CD4-positive, CD25-positive, alpha-beta regulatory T cell (primary cell): Measurements from ENCODE around the gene CELA1. TPM values are rescaled to one million over a fixed set of nuclear protein-coding genes. Genes with fewer than 3 reads are reported as not detected.

Source experiments
- ATAC-seq, 2 donors: fragments of 150-1000 bp; cut with Tn5 transposase; one replicate each; pipeline ENCODE4 v1.10.0; 2021; ENCODE audit warnings: low read depth in 2 of 2, moderate number of reproducible peaks in 2 of 2, moderate library complexity in 1 of 2
- DNase-seq, 3 donors: peaks; one replicate each; pipeline versions ENCODE4 v3.0.0 to v3.0.0-alpha.2; 2012 to 2022; ENCODE audit warnings: mixed read lengths in 1 of 3
- H3K27ac ChIP-seq: one replicate; pipeline ENCODE4 v1.7.0; 2013; ENCODE audit warnings: mild to moderate bottlenecking, low read length; ENCODE audit not compliant: insufficient read depth, poor library complexity, severe bottlenecking
- H3K27me3 ChIP-seq: one replicate; pipeline ENCODE4 v1.7.0; 2013; ENCODE audit warnings: low read length; ENCODE audit not compliant: control insufficient read depth, insufficient read depth
- H3K36me3 ChIP-seq: one replicate; pipeline ENCODE4 v1.7.0; 2013; ENCODE audit warnings: mild to moderate bottlenecking, low read length, moderate library complexity; ENCODE audit not compliant: control insufficient read depth, insufficient read depth
- H3K4me1 ChIP-seq: 2 replicates; pipeline ENCODE4 v1.7.0; 2013; ENCODE audit warnings: mild to moderate bottlenecking, low read length; ENCODE audit not compliant: insufficient read depth, control insufficient read depth, poor library complexity, severe bottlenecking
- H3K4me3 ChIP-seq: one replicate; pipeline ENCODE4 v1.7.0; 2013; ENCODE audit warnings: low read depth, mild to moderate bottlenecking, low read length, moderate library complexity
- H3K9me3 ChIP-seq, 2 experiments: 1 replicate in 1 of 2; 2 replicates in 1 of 2; pipeline ENCODE4 v1.7.0; 2013; ENCODE audit warnings: low read length in 2 of 2, mild to moderate bottlenecking in 1 of 2, moderate library complexity in 1 of 2; ENCODE audit not compliant: control insufficient read depth in 2 of 2
- H3K27ac Mint-ChIP-seq, 3 donors: one replicate each; pipeline ENCODE4 v1.8.0; 2020 to 2022; ENCODE audit warnings: mild to moderate bottlenecking in 3 of 3, mixed read lengths in 3 of 3, moderate library complexity in 2 of 3
- H3K27me3 Mint-ChIP-seq: one replicate; pipeline ENCODE4 v1.8.0; 2022; ENCODE audit warnings: mild to moderate bottlenecking, mixed read lengths
- H3K36me3 Mint-ChIP-seq: one replicate; pipeline ENCODE4 v1.8.0; 2020; ENCODE audit warnings: mixed read lengths
- H3K4me1 Mint-ChIP-seq, 4 donors: one replicate each; pipeline ENCODE4 v1.8.0; 2020 to 2022; ENCODE audit warnings: mixed read lengths in 4 of 4, mild to moderate bottlenecking in 1 of 4
- H3K4me3 Mint-ChIP-seq, 4 donors: one replicate each; pipeline ENCODE4 v1.8.0; 2020 to 2022; ENCODE audit warnings: mild to moderate bottlenecking in 4 of 4, mixed read lengths in 4 of 4, moderate library complexity in 3 of 4
- H3K9me3 Mint-ChIP-seq, 7 donors: one replicate each; pipeline ENCODE4 v1.8.0; 2020 to 2022; ENCODE audit warnings: mixed read lengths in 7 of 7, mild to moderate bottlenecking in 3 of 7, moderate library complexity in 2 of 7
- polyA plus RNA-seq, 4 donors: library from polyadenylated mRNA; unstranded; fragments of 300-500 nt; fragmentation: Illumina TruSeq; gene quantifications; one replicate each; pipeline ENCODE4 v1.2.3, GENCODE V29; 2021
- total RNA-seq: library from RNA; stranded (reverse); gene quantifications from one replicate; pipeline ENCODE4 v1.2.3, GENCODE V29; 2022

Gene CELA1
- total and polyA plus RNA-seq, 5 donors from 2014 or later: 0.25 to 2.0 (median 1.4) TPM; not detected in 1

- no peak for ATAC-seq
- no peaks in the 10 kb centered on the region for H3K27me3 Mint-ChIP-seq
- peaks cover 54% of the 10 kb centered on the region for H3K4me1 ChIP-seq
Measured at GRCh38 chr12:51390457-51390856, 44.0 kb upstream of the CELA1 start.

DNA sequence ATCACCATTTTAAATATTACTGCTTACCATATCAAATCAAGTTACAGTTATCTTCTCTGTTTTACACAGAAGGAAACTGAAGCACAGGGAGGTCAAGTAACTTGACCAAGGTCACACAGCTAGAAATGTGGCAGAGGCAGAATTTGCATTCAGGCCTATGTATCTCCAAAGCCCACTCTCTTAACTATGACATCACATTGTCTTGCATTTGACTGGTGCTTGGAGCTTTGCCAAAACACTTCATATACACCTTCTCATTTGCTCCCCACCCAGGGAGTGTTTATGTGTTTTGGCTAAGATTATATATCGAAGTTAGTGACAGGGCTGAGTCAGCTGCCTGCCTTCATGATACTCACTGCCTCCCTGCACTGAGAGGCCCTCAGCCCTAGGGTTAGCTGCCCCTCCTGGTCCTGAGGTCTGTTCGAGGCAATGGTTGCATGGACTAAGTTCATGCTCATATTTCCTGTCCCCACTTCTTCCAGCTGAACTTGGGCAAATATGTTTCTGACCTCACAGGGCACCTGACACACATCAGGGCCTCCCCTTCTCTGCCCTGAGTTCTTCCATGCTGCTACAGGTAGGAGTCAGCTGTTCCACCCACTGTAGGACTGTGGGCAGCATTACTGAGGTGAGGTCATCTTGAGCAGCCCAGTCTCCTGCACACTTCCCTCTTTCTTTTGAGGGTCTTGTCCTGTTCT is 43.0 kb upstream of the CELA1 start:
- DNase-seq: peak in 2 of 3 donors; percentile 18 to 31
- peak overlapping the region in 2 of 4 donors; percentile 66 to 96 for H3K4me3 Mint-ChIP-seq

More at GRCh38 chr12:51390457-51390856, 44.0 kb upstream of the CELA1 start:
- Mint-ChIP-seq H3K27ac (peak overlapping the region; percentile 87 to 91 (median 91)), H3K4me1 (peaks cover 13 to 82% (median 57%) of the 10 kb centered on the region in 4 donors), H3K4me3 (peak overlapping the region; percentile 91 to 96 (median 93)), H3K9me3 (no peaks in the 10 kb centered on the region), H3K36me3 (no peaks in the 10 kb centered on the region)
- no peak for DNase-seq
- H3K27me3 ChIP-seq: no peaks in the 10 kb centered on the region
- no peak overlapping the region for H3K27ac ChIP-seq
- H3K9me3 ChIP-seq: no peaks in the 10 kb centered on the region
- peak overlapping the region; percentile 22 for H3K4me3 ChIP-seq
- H3K36me3 ChIP-seq: no peaks in the 10 kb centered on the region

DNA sequence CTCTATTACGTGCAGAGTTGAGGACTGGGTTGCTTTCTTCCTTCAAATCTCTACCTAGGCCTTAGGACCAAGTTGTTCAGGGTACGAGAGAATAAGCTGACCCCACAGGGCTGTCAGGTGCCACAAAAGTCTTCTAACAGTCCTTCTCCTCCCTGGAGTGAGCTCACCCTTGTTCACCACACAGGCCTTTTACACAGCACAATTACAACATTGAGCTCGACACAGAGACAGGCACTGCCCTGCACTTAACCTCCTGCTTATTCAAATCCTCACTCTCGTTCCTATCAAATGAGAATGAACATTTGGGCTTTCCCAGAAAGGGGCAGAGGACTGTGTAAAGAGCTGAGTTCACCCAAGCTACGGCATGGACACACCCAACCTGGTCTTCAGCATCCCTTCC is 42.4 kb upstream of the CELA1 start:
- DNase-seq (no peak), ATAC-seq (no peak)
- Histone ChIP-seq H3K4me3 (no peak overlapping the region), H3K27me3 (no peaks in the 10 kb centered on the region), H3K9me3 (no peaks in the 10 kb centered on the region), H3K27ac (no peak overlapping the region), H3K4me1 (peaks cover 38% of the 10 kb centered on the region), H3K36me3 (no peaks in the 10 kb centered on the region)
- Mint-ChIP-seq H3K9me3 (no peaks in the 10 kb centered on the region), H3K27me3 (no peaks in the 10 kb centered on the region), H3K27ac (peak overlapping the region in 2 of 3 donors; percentile 75 to 84), H3K36me3 (no peaks in the 10 kb centered on the region), H3K4me1 (peaks cover 10 to 73% (median 48%) of the 10 kb centered on the region in 4 donors), H3K4me3 (peak overlapping the region in 1 of 4 donors; percentile 96)

More for the DNA sequence above, 43.0 kb upstream of the CELA1 start:
- peak in 1 of 2 donors; percentile 24 for ATAC-seq
- no peaks in the 10 kb centered on the region for H3K36me3 Mint-ChIP-seq
- Histone ChIP-seq H3K9me3 (no peaks in the 10 kb centered on the region), H3K4me3 (no peak overlapping the region), H3K27me3 (no peaks in the 10 kb centered on the region), H3K27ac (peak overlapping the region; percentile 19), H3K36me3 (no peaks in the 10 kb centered on the region), H3K4me1 (peaks cover 44% of the 10 kb centered on the region)
- H3K4me1 Mint-ChIP-seq: peaks cover 10 to 75% (median 49%) of the 10 kb centered on the region in 4 donors
- no peaks in the 10 kb centered on the region for H3K9me3 Mint-ChIP-seq
- H3K27me3 Mint-ChIP-seq: no peaks in the 10 kb centered on the region
- H3K27ac Mint-ChIP-seq: peak overlapping the region; percentile 75 to 85 (median 84)

DNA sequence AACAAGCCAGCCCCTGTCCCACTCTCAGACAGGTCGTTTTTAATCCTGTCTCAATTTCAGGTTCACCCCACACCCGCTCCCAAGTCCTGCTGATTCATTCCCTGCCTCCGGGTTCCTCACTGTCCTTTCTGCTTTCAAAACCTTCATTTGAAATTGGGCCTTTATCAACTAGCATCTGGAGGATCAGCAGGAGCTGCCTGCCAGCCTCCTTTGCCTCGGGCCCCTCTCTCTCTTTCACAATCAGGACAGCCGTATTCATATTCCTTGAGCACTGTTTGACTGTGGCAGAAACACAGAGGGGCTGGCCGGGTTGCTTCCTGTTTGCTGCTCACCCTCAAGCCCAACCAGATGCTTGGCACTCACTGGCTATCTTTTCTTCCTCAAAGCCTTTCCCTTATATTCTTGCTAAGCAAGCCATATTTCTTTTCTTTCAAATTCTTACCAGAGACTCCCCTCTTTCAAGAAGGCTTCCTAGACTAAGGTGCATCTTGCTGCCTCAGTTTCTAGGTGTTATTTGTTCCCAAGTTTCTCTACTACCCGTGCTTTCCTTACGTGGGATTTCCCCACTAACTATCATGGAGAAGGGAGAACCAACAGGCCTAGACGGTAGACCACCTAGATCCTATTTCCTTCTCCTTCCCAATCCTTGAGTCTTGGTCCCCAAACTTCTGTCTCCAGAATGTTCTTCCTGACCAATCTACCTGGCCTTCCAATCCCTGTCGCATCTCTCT is 41.8 kb upstream of the CELA1 start:
- no peaks in the 10 kb centered on the region for H3K36me3 ChIP-seq
- ATAC-seq (no peak), DNase-seq (no peak)
- no peaks in the 10 kb centered on the region for H3K9me3 Mint-ChIP-seq
- peaks cover 6 to 73% (median 47%) of the 10 kb centered on the region in 4 donors for H3K4me1 Mint-ChIP-seq
- no peak overlapping the region for H3K4me3 ChIP-seq
- peak overlapping the region in 2 of 3 donors; percentile 56 to 76 for H3K27ac Mint-ChIP-seq
- H3K36me3 Mint-ChIP-seq: peaks cover 4% of the 10 kb centered on the region
- no peaks in the 10 kb centered on the region for H3K27me3 Mint-ChIP-seq
- H3K27me3 ChIP-seq: no peaks in the 10 kb centered on the region
- H3K4me3 Mint-ChIP-seq: peak overlapping the region in 1 of 4 donors; percentile 96
- H3K9me3 ChIP-seq: no peaks in the 10 kb centered on the region
- no peak overlapping the region for H3K27ac ChIP-seq
- H3K4me1 ChIP-seq: peaks cover 32% of the 10 kb centered on the region

GRCh38 chr12:51386351-51386750 is 39.9 kb upstream of the CELA1 start:
- H3K27me3 ChIP-seq: no peaks in the 10 kb centered on the region
- DNase-seq: no peak
- Mint-ChIP-seq H3K36me3 (peaks cover 17% of the 10 kb centered on the region), H3K27me3 (no peaks in the 10 kb centered on the region), H3K9me3 (no peaks in the 10 kb centered on the region), H3K27ac (peak overlapping the region in 2 of 3 donors; percentile 36 to 38), H3K4me3 (peak overlapping the region in 2 of 4 donors; percentile 1 to 16), H3K4me1 (peaks cover 9 to 77% (median 40%) of the 10 kb centered on the region in 4 donors)
- no peak for ATAC-seq
- H3K36me3 ChIP-seq: peaks cover 11% of the 10 kb centered on the region
- H3K9me3 ChIP-seq: no peaks in the 10 kb centered on the region
- H3K4me1 ChIP-seq: peaks cover 17% of the 10 kb centered on the region
- H3K4me3 ChIP-seq: no peak overlapping the region
- no peak overlapping the region for H3K27ac ChIP-seq

- Mint-ChIP-seq H3K4me1 (peaks cover 6 to 53% (median 20%) of the 10 kb centered on the region in 4 donors), H3K36me3 (peaks cover 28% of the 10 kb centered on the region), H3K4me3 (no peak overlapping the region), H3K9me3 (no peaks in the 10 kb centered on the region), H3K27me3 (no peaks in the 10 kb centered on the region), H3K27ac (peak overlapping the region; percentile 12 to 89 (median 24))
- no peak overlapping the region for H3K4me3 ChIP-seq
- no peaks in the 10 kb centered on the region for H3K9me3 ChIP-seq
- no peak for ATAC-seq
- H3K27me3 ChIP-seq: no peaks in the 10 kb centered on the region
- peak in 1 of 3 donors; percentile 45 for DNase-seq
- H3K4me1 ChIP-seq: no peaks in the 10 kb centered on the region
- H3K27ac ChIP-seq: no peak overlapping the region
- H3K36me3 ChIP-seq: peaks cover 15% of the 10 kb centered on the region
Measured at GRCh38 chr12:51383269-51383905, 36.9 kb upstream of the CELA1 start.

DNA sequence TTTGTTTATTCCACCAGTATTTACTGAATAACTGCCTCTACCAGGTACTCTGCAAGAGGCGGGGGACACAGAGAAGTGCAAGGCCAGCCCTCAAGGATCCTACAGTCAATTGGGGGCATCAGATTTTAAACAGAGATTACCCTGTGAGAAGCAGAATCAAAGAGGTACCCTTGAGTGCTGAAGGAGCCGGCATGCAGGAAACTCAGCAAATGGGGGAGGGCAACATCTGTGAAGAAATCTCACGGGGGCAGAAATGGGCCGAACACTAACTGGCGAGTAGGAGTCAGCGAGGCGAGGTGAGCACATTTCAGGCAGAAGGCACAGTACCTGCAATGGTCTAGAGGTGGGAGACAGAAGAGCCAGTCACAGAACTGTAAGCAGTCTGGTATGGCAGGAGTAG is 35.7 kb upstream of the CELA1 start:
- Mint-ChIP-seq H3K4me3 (no peak overlapping the region), H3K36me3 (peaks cover 32% of the 10 kb centered on the region), H3K9me3 (no peaks in the 10 kb centered on the region), H3K4me1 (peaks cover 6 to 45% (median 21%) of the 10 kb centered on the region in 4 donors), H3K27me3 (no peaks in the 10 kb centered on the region), H3K27ac (peak overlapping the region in 2 of 3 donors; percentile 8 to 89)
- no peaks in the 10 kb centered on the region for H3K4me1 ChIP-seq
- H3K9me3 ChIP-seq: no peaks in the 10 kb centered on the region
- peaks cover 15% of the 10 kb centered on the region for H3K36me3 ChIP-seq
- H3K4me3 ChIP-seq: no peak overlapping the region
- H3K27me3 ChIP-seq: no peaks in the 10 kb centered on the region
- DNase-seq: no peak
- no peak for ATAC-seq
- H3K27ac ChIP-seq: no peak overlapping the region
